ENCODE results near the gene GANAB. TPM values are rescaled to one million over a fixed set of nuclear protein-coding genes. Genes with fewer than 3 reads are reported as not detected.

GANAB gene
- total RNA-seq, 4 donors from 2014 or later, result 158 to 297 (median 201) TPM

DNA sequence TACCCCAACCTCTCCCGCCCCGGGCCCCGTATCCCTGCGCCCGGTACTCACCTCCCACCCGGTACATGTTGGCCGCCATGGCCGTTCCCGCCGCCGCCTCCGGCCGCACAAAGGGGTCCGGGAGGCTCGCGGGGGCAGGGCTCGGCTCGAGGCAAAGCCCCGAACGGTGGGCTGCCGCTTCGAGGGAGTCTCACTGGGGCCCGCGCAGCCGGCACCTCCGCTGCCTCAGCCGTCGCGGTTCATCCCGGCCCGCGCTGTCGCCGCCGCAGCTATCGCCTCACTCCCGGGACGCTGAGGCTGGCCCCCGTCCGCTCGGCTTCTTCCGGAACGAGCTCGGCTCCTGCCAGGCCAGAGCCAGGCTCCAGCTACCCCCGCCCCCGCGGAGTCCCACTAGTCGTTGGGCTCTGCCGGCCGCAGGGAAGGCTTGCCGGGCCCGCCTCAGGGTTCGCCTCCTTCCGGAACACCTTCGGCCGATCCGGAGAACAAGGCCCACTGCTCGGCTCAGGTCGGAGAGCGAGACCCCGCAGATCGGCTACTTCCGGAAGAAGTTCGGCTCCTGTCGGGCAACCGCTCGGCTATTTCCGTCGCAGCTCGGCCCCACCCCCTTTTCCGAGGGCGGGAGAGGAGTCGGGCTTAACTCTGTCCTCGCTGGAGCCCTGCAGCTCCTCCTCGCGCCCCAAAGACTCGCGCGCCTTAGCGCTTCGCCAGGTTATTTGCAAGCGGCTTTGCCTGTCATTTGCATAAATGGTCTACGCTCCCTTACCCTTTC lies 44.9 kb downstream of the GANAB start, which contains the start of gene MTA2:
MTA2 (minus strand) TSS at position 494 of the 769 bp plus-strand sequence; CDS start at position 79, 415 bp downstream.
- peak; percentile 99 for DNase-seq
- Histone ChIP-seq H3K27me3 (no peaks in the 10 kb centered on the region), H3K27ac (peak within 1 kb of the TSS; percentile 82 to 95 (median 86)), H3K9me3 (no peaks in the 10 kb centered on the region), H3K4me1 (peaks cover 19 to 21% of the 10 kb centered on the region in 2 donors), H3K4me3 (replicated peaks in 1 of 3) (peak within 1 kb of the TSS; percentile 86 to 96 (median 87)), H3K36me3 (peaks cover 17 to 25% of the 10 kb centered on the region in 2 donors)
- 1 to 4% methylated on average over 10 to 22 of the region's 83 CpGs for WGBS, 2 donors
- intact Hi-C loops (cut with DNase I), result no loop called here
- TF ChIP-seq POLR2A (IDR thresholded peaks at IDR 0.05), result peak in 1 of 2 donors; percentile 62
- TF ChIP-seq, protein P1, sequence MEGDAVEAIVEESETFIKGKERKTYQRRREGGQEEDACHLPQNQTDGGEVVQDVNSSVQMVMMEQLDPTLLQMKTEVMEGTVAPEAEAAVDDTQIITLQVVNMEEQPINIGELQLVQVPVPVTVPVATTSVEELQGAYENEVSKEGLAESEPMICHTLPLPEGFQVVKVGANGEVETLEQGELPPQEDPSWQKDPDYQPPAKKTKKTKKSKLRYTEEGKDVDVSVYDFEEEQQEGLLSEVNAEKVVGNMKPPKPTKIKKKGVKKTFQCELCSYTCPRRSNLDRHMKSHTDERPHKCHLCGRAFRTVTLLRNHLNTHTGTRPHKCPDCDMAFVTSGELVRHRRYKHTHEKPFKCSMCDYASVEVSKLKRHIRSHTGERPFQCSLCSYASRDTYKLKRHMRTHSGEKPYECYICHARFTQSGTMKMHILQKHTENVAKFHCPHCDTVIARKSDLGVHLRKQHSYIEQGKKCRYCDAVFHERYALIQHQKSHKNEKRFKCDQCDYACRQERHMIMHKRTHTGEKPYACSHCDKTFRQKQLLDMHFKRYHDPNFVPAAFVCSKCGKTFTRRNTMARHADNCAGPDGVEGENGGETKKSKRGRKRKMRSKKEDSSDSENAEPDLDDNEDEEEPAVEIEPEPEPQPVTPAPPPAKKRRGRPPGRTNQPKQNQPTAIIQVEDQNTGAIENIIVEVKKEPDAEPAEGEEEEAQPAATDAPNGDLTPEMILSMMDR (IDR thresholded peaks at IDR 0.05), result no peak

DNA sequence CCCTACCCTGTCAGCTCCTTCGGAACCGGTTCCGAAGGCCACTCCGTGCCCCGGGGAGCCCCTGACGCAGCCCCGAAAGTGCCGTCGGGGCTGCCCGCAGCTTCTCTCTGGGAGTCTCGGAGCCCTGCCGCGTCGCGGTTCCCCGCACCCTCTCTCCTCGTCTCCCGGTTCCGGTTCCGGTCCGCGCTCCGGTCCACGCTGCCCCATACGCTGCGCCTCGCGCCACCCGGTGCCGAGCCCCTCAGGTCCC lies 45.4 kb downstream of the GANAB start:
- no peaks in the 10 kb centered on the region for H3K9me3 ChIP-seq
- no peaks in the 10 kb centered on the region for H3K27me3 ChIP-seq
- H3K4me1 ChIP-seq, result peaks cover 19 to 21% of the 10 kb centered on the region in 2 donors
- peak; percentile 64 to 65 for DNase-seq
- H3K27ac ChIP-seq, result peak overlapping the region; percentile 82 to 95 (median 86)
- H3K36me3 ChIP-seq, result peaks cover 23 to 30% of the 10 kb centered on the region in 2 donors
- 1% methylated on average over 17 of the region's 30 CpGs; no CpG with 5 or more reads in 1 of the 2 donors for WGBS, 2 donors
- TF ChIP-seq POLR2A (IDR thresholded peaks at IDR 0.05), result no peak
- TF ChIP-seq, protein P1 (IDR thresholded peaks at IDR 0.05), result no peak
- intact Hi-C loops (cut with DNase I), result no loop called here
- H3K4me3 ChIP-seq (replicated peaks in 1 of 3), result peak overlapping the region; percentile 86 to 96 (median 87)

DNA sequence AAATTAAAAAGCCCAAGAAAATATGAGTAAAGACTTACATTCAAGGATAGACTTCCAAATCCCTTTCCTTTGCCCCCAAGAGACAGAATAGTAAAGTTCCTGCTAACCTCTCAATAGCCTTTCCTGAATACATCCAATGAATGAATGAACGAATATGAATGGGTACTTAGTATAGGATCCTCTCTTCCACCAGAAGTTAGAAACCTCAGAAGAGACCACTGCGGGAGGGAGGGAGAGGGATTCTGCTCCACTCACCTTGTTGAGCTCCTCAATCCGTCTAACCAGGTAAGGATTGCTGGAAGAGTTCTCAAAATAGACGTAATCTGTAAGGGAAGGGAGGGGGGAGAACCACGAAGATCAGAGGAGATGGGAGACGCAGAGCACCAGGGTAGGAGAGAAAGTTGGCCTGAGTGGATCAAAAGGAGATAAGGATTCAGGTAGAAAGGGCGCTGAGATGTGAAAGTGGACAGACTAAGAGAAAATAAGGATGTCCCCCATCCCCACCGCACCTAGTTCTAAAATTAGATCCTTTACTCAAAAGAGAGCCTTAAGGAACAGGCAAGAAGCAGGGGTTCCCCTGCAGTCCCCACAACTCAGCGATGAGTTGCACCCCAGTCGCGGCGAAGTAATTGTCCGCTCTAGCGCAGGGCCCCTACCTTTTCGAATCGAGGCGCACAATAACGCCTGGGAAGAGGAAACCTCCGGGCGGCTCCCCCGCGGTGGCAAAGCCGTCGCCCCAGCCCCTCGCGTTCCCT lies 45.9 kb downstream of the GANAB start:
- TF ChIP-seq, protein P1 (IDR thresholded peaks at IDR 0.05), result no peak
- no peak for TF ChIP-seq POLR2A (IDR thresholded peaks at IDR 0.05)
- 5 to 6% methylated on average over 14 to 16 of the region's 26 CpGs for WGBS, 2 donors
- H3K4me3 ChIP-seq (replicated peaks in 1 of 3), result peak overlapping the region; percentile 86 to 96 (median 87)
- peaks cover 19 to 21% of the 10 kb centered on the region in 2 donors for H3K4me1 ChIP-seq
- DNase-seq, result no peak
- intact Hi-C loops (cut with DNase I), result no loop called here
- H3K36me3 ChIP-seq, result peaks cover 28 to 33% of the 10 kb centered on the region in 2 donors
- H3K27me3 ChIP-seq, result no peaks in the 10 kb centered on the region
- peak overlapping the region; percentile 82 to 95 (median 86) for H3K27ac ChIP-seq
- H3K9me3 ChIP-seq, result no peaks in the 10 kb centered on the region

DNA sequence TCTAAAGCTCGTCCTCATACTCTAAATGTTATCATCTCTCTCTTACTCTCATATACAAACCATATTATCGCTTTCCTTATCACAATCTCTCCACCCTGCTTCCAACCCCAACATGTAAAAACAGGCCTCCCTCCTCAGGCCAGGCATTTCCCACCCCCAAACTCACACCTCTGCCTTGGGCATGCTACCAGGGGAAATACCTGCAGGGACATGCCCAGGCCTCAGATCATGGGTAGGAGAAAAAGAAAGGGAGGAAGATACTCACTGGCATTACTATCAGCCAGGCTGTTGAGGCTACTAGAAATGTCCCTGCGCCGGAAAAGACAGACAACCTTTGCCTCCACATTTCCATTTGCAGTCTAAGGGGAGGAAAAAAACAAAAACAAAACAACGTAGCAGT lies 46.5 kb downstream of the GANAB start:
- H3K4me1 ChIP-seq, result peaks cover 19 to 21% of the 10 kb centered on the region in 2 donors
- H3K4me3 ChIP-seq (replicated peaks in 1 of 3), result peak overlapping the region in 1 of 3 donors; percentile 86

More for the DNA sequence above, 46.5 kb downstream of the GANAB start:
- TF ChIP-seq, protein P1 (IDR thresholded peaks at IDR 0.05), result no peak
- no peak for TF ChIP-seq POLR2A (IDR thresholded peaks at IDR 0.05)
- H3K9me3 ChIP-seq, result no peaks in the 10 kb centered on the region
- H3K36me3 ChIP-seq, result peaks cover 34 to 36% of the 10 kb centered on the region in 2 donors
- no peak for DNase-seq
- H3K27me3 ChIP-seq, result no peaks in the 10 kb centered on the region
- peak overlapping the region in 1 of 3 donors; percentile 45 for H3K27ac ChIP-seq
- 64 to 69% methylated on average over 5 of the region's 5 CpGs for WGBS, 2 donors
- intact Hi-C loops (cut with DNase I), result no loop called here

Measured in thyroid gland (tissue), 4 donors.